ENCODE data around the gene CRAMP1.
"Not testable (repeated sequence)": the region's sequence is repeated elsewhere in the genome, so short reads cannot be mapped to it uniquely, and the experiment has no call there.

CRAMP1 gene

GRCh38 chr16:1595511-1595910 is 16.6 kb upstream of the CRAMP1 start:
- not testable (repeated sequence) for DNase-seq (ENCODE audit: low read depth in 4 of 4, low spot score in 1 of 4)

- DNase-seq (ENCODE audit: low read depth in 4 of 4, low spot score in 1 of 4): no peak
Observed at GRCh38 chr16:1596516-1596915, 15.6 kb upstream of the CRAMP1 start.

GRCh38 chr16:1597154-1597553 is 15.0 kb upstream of the CRAMP1 start:
- DNase-seq (ENCODE audit: low read depth in 4 of 4, low spot score in 1 of 4): no peak

GRCh38 chr16:1601031-1601430 is 11.1 kb upstream of the CRAMP1 start:
- no peak for DNase-seq (ENCODE audit: low read depth in 4 of 4, low spot score in 1 of 4)

- no peak for DNase-seq (ENCODE audit: low read depth in 4 of 4, low spot score in 1 of 4)
Observed at GRCh38 chr16:1601489-1601888, 10.7 kb upstream of the CRAMP1 start.

GRCh38 chr16:1602285-1602684 is 9.9 kb upstream of the CRAMP1 start:
- no peak for DNase-seq (ENCODE audit: low read depth in 4 of 4, low spot score in 1 of 4)

DNA sequence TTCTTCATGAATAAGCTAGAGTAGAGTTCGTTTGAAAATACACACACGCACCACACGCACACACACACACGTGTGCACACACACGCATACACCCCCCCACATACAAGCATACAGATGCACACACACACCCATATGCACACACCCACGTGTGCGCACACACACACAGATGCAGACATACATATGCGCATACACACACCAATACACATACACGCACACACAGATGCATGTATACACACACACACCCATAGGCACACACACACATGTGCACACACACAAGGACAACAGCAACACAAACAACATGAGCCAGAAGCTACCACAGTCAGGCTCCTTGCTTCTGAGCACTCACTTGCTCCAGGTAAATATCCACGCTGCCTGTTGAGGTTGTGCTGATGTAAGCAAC is 5.4 kb upstream of the CRAMP1 start:
- no peak for DNase-seq (ENCODE audit: low read depth in 4 of 4, low spot score in 1 of 4)

- no peak for DNase-seq (ENCODE audit: low read depth in 4 of 4, low spot score in 1 of 4)
Observed at GRCh38 chr16:1607971-1608370, 4.2 kb upstream of the CRAMP1 start.

GRCh38 chr16:1610071-1610898 is 1.9 kb upstream of the CRAMP1 start:
- DNase-seq (ENCODE audit: low read depth in 4 of 4, low spot score in 1 of 4): peak; percentile 77 to 85 (median 80)

DNA sequence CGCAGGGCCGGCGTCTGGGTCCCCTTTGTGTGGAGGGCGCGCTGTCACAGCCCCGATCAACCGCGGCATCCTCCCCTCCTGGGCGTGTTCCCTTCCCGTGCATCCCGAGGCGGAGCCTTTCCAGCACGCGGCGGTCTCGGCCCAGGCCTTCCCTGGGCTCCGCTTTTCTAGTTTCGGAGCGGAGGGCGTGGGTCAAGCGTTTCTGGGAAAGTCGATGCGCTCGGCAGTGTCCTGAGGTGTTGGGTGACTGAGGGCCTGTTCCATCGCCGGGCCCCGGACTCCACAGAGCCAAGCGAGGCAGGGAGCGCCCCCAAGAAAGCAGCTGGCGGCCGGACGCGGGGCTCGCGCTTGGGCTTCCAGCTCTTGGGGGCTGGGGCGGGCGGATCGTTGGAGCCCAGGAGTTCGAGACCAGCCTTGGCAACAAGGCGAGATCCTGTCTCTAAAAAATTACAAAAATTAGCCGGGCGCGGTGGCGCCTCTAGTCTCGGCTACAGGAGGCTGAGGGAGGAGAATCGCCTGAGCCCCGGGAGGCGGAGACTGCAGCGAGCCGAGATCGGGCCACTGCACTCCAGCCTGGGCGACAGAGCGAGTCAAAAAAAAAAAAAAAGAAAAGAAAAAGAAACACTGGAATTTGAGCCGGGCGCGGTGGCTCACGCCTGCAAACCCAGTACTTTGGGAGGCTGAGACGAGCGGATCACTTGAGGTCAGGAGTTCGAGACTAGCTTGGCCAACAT is 1.1 kb upstream of the CRAMP1 start:
- peak in 1 of 4 experiments; percentile 17 for DNase-seq (ENCODE audit: low read depth in 4 of 4, low spot score in 1 of 4)

GRCh38 chr16:1613211-1613622 is 1.1 kb downstream of the CRAMP1 start:
- no peak for DNase-seq (ENCODE audit: low read depth in 4 of 4, low spot score in 1 of 4)

DNA sequence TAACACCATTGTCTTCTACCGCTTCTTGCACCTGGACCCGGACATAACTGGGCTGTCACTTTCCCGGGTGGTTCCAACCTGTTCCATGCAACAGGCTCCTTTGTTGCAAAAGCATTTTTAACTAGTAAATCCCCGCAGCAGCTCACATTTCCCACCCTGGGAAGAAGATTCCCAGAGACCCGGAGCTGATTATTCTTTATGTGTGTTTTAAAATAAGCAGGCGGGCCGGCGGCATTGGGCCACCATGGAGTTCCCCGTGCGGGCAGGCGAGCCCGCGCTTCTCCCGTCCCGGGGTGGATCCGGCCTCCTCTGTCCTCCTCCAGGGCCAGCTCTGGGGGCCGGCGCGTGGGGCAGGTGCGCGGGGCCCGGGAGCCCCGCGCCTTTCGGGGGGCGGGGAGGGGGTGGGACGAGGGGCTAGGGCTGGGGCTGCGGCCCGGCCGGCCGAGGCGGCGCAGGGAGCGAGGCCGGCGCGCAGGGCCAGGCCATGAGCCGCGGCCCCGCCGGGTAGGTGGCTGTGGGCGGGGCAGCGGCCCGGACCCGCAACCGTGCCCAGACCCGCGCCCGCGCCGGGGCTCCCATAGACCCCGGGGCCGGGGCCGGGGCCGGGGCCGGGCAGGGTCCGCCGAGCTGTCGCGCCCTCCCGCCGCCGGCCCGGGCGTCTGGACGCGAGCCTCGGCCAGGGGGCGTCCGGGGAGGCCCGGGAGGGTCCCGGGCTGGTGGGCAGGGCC is 1.7 kb downstream of the CRAMP1 start:
- DNase-seq (ENCODE audit: low read depth in 4 of 4, low spot score in 1 of 4): no peak

- DNase-seq (ENCODE audit: low read depth in 4 of 4, low spot score in 1 of 4): no peak
Observed at GRCh38 chr16:1614456-1615102, 2.4 kb downstream of the CRAMP1 start.

DNA sequence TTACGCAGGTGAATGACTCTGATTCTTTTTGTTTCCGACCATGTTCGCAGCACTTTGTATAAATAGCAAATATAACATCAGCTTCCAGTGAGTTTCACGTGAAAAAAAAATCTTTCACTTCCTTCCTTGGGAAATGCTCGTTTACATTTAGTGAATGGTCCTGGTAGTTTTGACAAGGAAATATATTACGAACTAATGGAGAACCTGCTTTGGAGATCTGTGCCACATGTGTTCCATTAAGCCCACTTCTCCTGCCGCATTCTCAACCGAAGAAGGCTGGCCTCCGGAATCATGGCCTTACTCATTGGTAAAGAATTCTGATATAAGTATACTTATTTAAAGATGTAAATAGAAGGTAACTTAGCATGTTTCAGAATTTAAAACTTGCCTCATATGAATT is 3.6 kb downstream of the CRAMP1 start:
- no peak for DNase-seq (ENCODE audit: low read depth in 4 of 4, low spot score in 1 of 4)

- DNase-seq (ENCODE audit: low read depth in 4 of 4, low spot score in 1 of 4): no peak
Observed at GRCh38 chr16:1619976-1620375, 7.8 kb downstream of the CRAMP1 start.

- DNase-seq (ENCODE audit: low read depth in 4 of 4, low spot score in 1 of 4): no peak
Observed at GRCh38 chr16:1620391-1620790, 8.2 kb downstream of the CRAMP1 start.

GRCh38 chr16:1621851-1622250 is 9.7 kb downstream of the CRAMP1 start:
- DNase-seq (ENCODE audit: low read depth in 4 of 4, low spot score in 1 of 4): no peak

GRCh38 chr16:1626327-1626726 is 14.2 kb downstream of the CRAMP1 start:
- no peak for DNase-seq (ENCODE audit: low read depth in 4 of 4, low spot score in 1 of 4)

GRCh38 chr16:1626776-1627175 is 14.6 kb downstream of the CRAMP1 start:
- no peak for DNase-seq (ENCODE audit: low read depth in 4 of 4, low spot score in 1 of 4)

GRCh38 chr16:1630450-1631213 is 18.5 kb downstream of the CRAMP1 start:
- no peak for DNase-seq (ENCODE audit: low read depth in 4 of 4, low spot score in 1 of 4)

- DNase-seq (ENCODE audit: low read depth in 4 of 4, low spot score in 1 of 4): no peak
Observed at GRCh38 chr16:1631230-1631629, 19.1 kb downstream of the CRAMP1 start.

All from stimulated activated CD4-positive, alpha-beta T cell treated with anti-CD3 and anti-CD28 coated beads, Interleukin-1b, Interleukin-23, amount 100 ng/mL, for 24 hours (primary cell).